T-helper 2 cell treated with Interferon-gamma antibody and Interleukin-4, amounts not matched to agents 100 ng/mL and 5 ng/mL, for 36 hours (primary cell): Measurements from ENCODE around the gene TMED6. TPM values are rescaled to one million over a fixed set of nuclear protein-coding genes. Genes with fewer than 3 reads are reported as not detected.

Experiments
- intact Hi-C: fragments of 100-400 bp; cut with micrococcal nuclease; formaldehyde crosslinking; loops from one replicate; pipeline ENCODE4 v1.15.1; 2023
- total RNA-seq: library from RNA; stranded (reverse); gene quantifications from 2 replicates; pipeline ENCODE4 v1.2.3, GENCODE V29; 2022

Gene TMED6
- total RNA-seq, 1 donor from 2014 or later, result 1.8 TPM

- intact Hi-C loops, result no loop called here
Observed at GRCh38 chr16:69324585-69325253, 26.9 kb downstream of the TMED6 start.

DNA sequence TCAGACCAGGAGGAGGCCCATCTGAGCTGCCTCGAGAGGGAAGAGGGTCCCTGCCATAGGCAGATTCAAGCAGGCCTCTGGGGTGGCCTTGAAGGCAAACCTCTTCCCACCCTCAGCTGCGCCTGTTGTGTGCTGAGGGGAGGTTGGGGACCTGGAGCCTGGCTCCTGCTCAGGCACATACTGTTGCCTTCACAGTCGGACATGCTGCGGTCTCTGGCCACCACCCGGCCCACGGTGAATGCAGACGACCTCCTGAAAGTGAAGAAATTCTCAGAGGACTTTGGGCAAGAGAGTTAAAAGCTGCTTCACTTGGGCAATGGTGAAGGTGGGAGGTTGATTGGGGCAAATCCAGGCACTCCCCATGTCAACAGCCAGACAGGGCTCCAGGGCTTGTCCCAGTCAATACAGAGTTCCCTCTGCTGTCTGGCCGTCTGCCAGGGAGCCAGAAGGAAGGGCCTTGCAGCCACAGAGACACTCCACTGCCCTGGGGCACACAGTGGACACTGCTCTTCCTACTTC, 27.5 kb downstream of the TMED6 start:
- intact Hi-C loops, result no loop called here

DNA sequence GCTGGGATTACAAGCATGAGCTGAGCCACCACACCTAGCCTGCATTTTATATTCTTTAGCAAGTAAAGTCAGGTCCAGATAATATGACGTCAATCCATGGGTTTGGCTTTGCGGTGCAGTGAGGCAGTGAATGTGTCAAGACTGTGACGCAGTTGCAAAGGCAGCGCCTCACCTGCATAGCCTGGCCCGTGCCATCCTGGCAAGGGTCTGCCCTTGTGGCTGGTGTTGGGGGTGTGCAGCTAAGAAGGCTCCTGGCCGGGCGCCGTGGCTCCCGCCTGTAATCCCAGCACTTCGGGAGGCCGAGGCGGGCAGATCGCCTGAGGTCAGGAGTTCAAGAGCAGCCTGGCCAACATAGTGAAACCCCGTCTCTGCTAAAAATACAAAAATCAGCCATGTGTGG, 28.2 kb downstream of the TMED6 start:
- intact Hi-C loops, result no loop called here

DNA sequence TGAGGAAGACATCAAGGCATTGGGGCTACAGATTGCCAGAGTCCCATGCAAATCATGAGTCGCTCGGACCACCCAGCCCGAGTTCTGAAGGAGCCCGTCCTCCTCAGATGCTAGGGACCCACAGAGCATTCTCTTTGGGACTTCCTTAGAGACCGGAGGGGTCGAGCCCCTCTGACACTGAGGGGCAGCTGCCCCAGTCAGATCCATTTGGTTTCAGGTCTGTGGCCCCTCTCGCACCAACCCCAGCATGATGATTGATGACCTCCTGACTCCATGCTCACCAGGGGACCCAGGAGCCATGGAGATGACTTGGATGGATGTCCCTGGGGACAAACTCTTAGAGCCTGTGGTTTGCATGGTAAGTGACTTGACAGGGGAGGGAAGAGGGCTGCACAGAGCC, 29.2 kb downstream of the TMED6 start:
- intact Hi-C loops, result no loop called here

DNA sequence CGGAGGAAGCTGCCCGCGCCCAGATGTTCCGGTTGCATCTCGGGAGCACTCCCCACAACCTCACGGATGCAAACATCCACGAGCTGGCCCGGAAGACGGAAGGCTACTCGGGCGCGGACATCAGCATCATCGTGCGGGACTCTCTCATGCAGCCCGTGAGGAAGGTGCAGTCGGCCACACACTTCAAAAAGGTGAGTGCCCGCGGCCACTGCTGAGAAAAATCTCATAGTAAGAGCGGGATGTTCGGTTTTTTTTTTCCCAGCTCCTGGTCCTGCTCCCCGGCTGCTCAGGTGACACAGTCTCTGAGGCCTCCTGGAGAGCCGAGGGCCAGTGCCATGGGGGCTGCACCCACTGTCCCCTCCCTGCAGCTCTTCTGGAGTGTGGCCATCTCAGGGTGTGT, 30.5 kb downstream of the TMED6 start:
- intact Hi-C loops, result no loop called here

GRCh38 chr16:69320740-69321073, 30.9 kb downstream of the TMED6 start:
- intact Hi-C loops, result no loop called here

GRCh38 chr16:69319826-69320739, 31.5 kb downstream of the TMED6 start:
- intact Hi-C loops, result no loop called here

GRCh38 chr16:69319381-69319780, 32.2 kb downstream of the TMED6 start:
- intact Hi-C loops, result no loop called here

- intact Hi-C loops, result no loop called here
Observed at GRCh38 chr16:69318911-69319289, 32.7 kb downstream of the TMED6 start.

DNA sequence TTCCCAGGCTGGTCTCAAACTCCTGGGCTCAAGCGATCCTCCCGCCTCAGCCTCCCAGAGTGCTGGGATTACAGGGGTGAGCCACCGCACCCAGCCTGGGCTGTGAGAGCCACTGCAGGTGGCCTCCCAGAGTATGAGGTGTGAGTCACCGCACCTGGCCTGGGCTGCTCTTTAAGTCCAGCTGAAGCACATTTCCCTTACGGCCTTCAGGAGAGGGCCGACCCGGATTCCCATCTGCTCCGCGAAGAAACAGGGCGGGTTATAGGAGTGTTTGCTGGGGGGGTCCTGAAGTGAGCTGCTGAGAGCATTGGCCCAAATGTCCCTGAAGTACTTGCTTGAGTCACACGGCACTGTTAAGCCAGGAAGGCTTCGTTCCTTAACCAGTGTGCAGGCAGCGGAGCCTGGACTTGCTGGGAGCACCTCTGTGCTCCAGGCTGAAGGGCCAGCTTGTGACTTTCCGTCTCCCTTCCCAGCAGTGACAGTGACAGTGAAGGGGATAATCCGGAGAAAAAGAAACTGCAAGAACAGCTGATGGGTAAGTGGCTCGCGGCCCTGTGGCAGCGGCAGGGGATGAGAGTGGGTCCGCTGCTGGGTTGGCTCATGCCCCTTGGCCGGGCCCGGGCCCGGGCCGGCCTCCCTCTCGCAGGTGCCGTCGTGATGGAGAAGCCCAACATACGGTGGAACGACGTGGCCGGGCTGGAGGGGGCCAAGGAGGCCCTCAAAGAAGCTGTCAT, 33.2 kb downstream of the TMED6 start:
- intact Hi-C loops, result no loop called here

DNA sequence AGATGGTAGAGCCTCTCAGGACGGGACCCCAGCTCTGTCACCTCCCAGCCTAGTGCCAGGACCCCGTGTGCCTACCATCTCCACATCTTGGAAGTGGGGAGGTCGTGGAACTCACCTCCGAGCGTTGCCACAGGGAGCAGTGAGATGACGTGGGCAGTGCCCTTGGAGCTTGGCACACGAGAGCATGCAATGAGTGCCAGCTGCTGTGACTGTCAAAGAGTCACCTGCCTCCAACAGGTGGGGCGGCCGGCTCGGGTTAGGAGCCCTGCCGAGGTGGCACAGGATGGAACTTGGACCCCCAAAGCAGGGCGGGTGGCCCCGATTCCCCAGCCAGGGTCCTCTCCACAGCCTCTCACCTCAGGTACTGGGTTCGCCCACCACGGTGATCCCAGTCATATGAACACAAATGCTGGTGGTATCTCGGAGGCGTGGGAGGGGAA, 35.0 kb downstream of the TMED6 start:
- intact Hi-C loops, result no loop called here

DNA sequence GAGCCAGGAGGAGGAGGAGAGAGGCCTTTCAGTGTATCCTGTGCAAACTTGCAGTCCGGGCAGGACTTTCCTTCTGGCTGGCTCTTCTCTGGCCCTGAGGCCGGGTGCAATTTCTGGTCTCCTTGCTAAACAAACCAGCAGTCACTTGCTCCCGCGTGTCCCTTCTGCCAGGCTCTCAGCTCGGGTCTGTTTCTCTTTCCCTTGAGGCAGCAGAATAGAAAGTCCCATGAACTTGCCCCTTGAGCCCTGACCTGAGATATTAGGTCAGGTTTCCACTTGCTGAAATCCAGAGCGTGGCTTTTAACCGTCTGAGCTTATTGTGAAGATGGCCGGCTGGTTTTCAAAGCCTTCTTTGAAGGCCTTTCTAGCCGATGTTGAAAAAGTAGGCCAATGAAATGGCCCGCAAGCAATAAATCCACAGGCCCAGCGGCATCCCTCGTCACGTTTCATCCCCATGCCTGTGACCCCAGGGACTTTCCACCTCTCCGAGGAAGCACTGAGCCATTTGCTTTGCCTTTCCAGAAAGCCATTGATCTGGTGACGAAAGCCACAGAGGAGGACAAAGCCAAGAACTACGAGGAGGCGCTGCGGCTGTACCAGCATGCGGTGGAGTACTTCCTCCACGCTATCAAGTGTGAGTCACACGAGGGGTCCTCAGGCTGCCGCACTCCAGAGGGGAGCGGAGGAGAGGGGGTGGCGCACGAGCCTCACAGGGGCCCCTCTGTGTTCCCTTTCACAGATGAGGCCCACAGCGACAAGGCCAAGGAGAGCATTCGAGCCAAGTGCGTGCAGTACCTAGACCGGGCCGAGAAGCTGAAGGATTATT, 35.9 kb downstream of the TMED6 start:
- intact Hi-C loops, result no loop called here

- intact Hi-C loops, result no loop called here
Observed at GRCh38 chr16:69314534-69314933, 37.1 kb downstream of the TMED6 start.

DNA sequence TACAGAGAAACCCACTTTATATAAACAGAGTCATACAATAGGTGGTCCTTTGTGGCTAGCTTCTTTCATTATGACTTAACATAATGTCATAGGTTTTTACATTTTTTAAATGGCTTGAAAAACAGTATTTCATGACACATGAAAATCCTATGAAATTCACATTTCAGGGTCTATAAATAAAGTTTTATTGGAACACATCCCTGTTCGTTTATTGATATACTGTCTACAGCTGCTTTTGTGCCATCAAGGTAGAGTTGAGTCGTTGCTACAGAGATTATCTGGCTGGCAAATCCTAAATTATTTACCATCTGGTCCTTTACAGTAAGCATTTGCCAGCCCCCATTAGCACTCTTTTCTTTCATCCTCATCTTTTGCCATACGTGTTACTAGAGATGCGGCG, 38.1 kb downstream of the TMED6 start:
- intact Hi-C loops, result no loop called here

DNA sequence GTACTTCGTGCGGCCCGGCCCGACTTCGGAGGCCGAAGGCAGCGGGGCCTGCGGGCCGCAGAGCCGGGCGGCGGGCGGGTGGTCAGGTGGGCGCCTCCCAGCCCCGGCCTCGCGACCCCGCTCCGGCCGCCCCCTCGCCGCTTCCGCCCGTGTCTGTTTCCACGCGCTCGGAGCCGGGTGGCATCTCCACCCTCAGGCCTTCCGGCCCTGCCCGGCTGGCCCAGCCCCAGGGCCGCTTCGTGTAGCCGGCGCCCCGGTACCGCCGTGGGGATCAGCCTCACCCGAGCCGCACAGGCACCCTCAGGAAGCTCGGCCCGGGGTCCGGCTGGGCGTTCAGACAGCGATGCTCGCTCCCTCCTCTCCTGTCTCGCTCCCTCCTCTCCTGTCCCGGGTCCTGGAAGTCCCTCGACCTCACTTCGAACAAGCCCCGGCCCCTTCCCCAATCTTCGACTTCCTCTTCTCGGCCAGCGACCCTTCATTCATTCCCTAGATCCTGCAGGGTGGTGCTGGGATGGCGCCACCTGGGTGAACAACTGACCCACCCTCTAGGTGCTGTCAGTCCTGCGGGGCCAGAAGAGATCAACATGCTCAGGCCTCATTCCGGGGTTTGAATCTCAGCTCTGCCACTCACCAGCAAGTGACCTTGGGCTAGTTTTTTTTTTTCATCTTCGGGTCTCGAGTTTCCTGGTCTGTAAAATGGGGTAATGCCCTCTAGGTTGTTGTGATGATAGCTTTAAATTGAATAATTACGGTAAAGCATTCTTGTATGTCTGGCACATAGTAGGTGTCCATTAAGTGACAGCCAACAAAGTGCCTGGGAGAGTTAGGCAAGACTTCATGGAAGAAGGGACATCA, 39.8 kb downstream of the TMED6 start:
- intact Hi-C loops, result loop anchor here (1.0 kb wide), 4 partner anchors 19 to 124 kb away; partner anchors contain the start of genes COG8, CYB5B, NIP7 and PDF

DNA sequence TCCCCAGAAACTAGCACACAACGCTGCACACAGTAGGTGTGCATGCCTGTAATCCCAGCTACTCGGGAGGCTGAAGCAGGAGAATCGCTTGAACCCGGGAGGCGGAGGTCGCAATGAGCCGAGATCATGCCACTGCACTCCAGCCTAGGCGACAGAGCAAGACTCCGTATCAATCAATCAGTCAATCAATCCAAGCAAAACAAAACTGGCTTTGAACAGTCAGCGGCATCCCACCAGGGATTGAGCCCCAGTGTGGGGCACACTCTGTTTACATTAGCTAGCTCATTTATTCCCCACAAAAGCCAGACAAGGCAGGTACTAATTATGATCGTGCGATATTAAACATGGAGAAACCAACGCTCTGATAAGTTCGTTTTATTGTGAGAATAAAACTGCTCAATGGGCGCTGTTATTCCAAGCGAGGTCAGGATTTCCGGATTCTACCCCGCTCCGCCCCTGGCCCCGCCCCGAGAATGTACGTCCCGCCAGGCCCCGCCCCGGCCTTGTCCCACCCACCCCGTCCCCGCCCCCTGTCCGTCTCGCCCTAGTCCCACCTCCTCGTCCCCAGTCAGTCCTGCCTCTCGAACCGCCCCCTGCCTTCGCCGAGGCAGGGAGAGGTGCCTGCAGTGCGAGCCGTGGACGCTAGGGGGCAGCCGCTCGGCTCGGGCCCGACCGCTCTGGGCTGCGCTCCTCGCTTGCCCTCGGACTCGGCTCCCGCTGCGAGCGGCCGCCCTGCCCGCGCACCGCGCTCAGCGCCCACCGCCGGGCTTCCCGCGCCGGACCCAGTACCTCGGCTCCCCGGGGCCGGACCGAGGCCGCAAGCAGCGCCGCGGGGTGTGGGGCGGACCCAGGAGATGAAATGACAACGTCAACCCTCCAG, 40.7 kb downstream of the TMED6 start, which contains the start of gene VPS4A:
TSS of gene VPS4A (plus strand) at position 698 of the 880 bp plus-strand sequence. CDS start at position 860, 162 bp downstream.
- intact Hi-C loops, result loop anchor here (1.0 kb wide), 4 partner anchors 19 to 124 kb away; partner anchors contain the start of genes COG8, CYB5B, NIP7 and PDF

- intact Hi-C loops, result no loop called here
Observed at GRCh38 chr16:69309316-69309715, 42.3 kb downstream of the TMED6 start.

DNA sequence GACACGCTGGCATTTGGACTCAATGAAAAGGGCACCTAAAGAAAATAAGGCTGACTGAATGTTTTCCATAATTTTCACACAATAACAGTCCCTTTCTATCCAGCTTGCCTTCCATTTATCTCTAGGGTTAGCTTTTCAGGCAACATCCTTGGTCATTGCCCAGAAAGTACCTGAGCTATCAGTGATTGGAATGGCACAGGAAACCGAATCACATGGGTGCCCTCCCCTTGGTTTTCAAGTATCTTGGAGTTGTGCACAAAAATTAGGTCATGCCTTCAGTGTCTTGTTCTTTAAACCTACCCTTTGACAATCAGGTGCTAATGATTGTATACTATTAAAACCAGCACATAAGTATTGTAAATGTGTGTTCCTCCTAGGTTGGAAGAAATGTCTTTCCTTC, 43.7 kb downstream of the TMED6 start:
- intact Hi-C loops, result no loop called here

- intact Hi-C loops, result no loop called here
Observed at GRCh38 chr16:69307091-69307490, 44.5 kb downstream of the TMED6 start.
